H9 (cell line): ENCODE results near the gene IFNL3. TPM values are rescaled to one million over a fixed set of nuclear protein-coding genes. Genes with fewer than 3 reads are reported as not detected.
A peak's percentile ranks its signal among the peaks of the same experiment; 100 is the strongest.
"Not testable (repeated sequence)": the region's sequence is repeated elsewhere in the genome, so short reads cannot be mapped to it uniquely, and the experiment has no call there.

Source experiments
- DNase-seq: peaks from one replicate; pipeline ENCODE4 v3.0.0-alpha.2; 2017
- H2AFZ ChIP-seq: one replicate; pipeline ENCODE4 v1.6.1; 2013; ENCODE audit warnings: mild to moderate bottlenecking, low read length, control low read depth, moderate library complexity
- H2AK5ac ChIP-seq: 2 replicates; pipeline ENCODE4 v1.6.1; 2013; ENCODE audit warnings: low read length, control low read depth, mixed read lengths; ENCODE audit not compliant: insufficient read length
- H2BK120ac ChIP-seq: one replicate; pipeline ENCODE4 v1.6.1; 2013; ENCODE audit warnings: low read depth, mild to moderate bottlenecking, low read length, control low read depth, inconsistent platforms; ENCODE audit not compliant: poor library complexity, severe bottlenecking
- H2BK12ac ChIP-seq: 2 replicates; pipeline ENCODE4 v1.6.1; 2013; ENCODE audit warnings: low read length, control low read depth, mixed read lengths, low read depth; ENCODE audit not compliant: insufficient read length
- H2BK15ac ChIP-seq: 2 replicates; pipeline ENCODE4 v1.6.1; 2013; ENCODE audit warnings: low read depth, low read length, control low read depth
- H2BK20ac ChIP-seq: one replicate; pipeline ENCODE4 v1.6.1; 2013; ENCODE audit warnings: low read depth, mild to moderate bottlenecking, low read length, control low read depth, inconsistent platforms; ENCODE audit not compliant: poor library complexity, severe bottlenecking
- H2BK5ac ChIP-seq: 2 replicates; pipeline ENCODE4 v1.6.1; 2013; ENCODE audit warnings: low read length, control low read depth, mixed read lengths; ENCODE audit not compliant: insufficient read length
- H3K14ac ChIP-seq: 2 replicates; pipeline ENCODE4 v1.6.1; 2013; ENCODE audit warnings: low read length, control low read depth; ENCODE audit not compliant: insufficient read depth
- H3K18ac ChIP-seq: 2 replicates; pipeline ENCODE4 v1.6.1; 2013; ENCODE audit warnings: low read depth, mild to moderate bottlenecking, mixed read lengths, low read length, control low read depth; ENCODE audit not compliant: insufficient read length
- H3K23ac ChIP-seq: 2 replicates; pipeline ENCODE4 v1.6.1; 2013; ENCODE audit warnings: low read length, control low read depth, mixed read lengths, low read depth; ENCODE audit not compliant: insufficient read length
- H3K23me2 ChIP-seq: 2 replicates; pipeline ENCODE4 v1.6.1; 2013; ENCODE audit warnings: low read depth, mild to moderate bottlenecking, mixed read lengths, low read length, control low read depth; ENCODE audit not compliant: insufficient read length, poor library complexity, severe bottlenecking
- H3K27ac ChIP-seq: 2 replicates; pipeline ENCODE4 v1.5.1; 2013; ENCODE audit warnings: low read length, control low read depth, mixed read lengths, low read depth; ENCODE audit not compliant: insufficient read length
- H3K27me3 ChIP-seq: 2 replicates; pipeline ENCODE4 v1.6.1; 2013; ENCODE audit warnings: low read length, control low read depth, inconsistent platforms; ENCODE audit not compliant: insufficient read depth
- H3K4ac ChIP-seq: 2 replicates; pipeline ENCODE4 v1.6.1; 2013; ENCODE audit warnings: low read depth, mild to moderate bottlenecking, control low read depth, inconsistent platforms, low read length, moderate library complexity
- H3K4me1 ChIP-seq: 2 replicates; pipeline ENCODE4 v1.6.1; 2013; ENCODE audit warnings: low read length, control low read depth, inconsistent platforms; ENCODE audit not compliant: insufficient read depth
- H3K4me2 ChIP-seq: 2 replicates; pipeline ENCODE4 v1.6.1; 2013; ENCODE audit warnings: low read length, control low read depth, mixed read lengths; ENCODE audit not compliant: insufficient read length, insufficient read depth
- H3K56ac ChIP-seq: 2 replicates; pipeline ENCODE4 v1.6.1; 2013; ENCODE audit warnings: low read depth, mild to moderate bottlenecking, mixed read lengths, low read length, control low read depth; ENCODE audit not compliant: insufficient read length
- H3K79me1 ChIP-seq: 2 replicates; pipeline ENCODE4 v1.6.1; 2013; ENCODE audit warnings: low read depth, mild to moderate bottlenecking, moderate library complexity, low read length, control low read depth, inconsistent platforms; ENCODE audit not compliant: insufficient read depth, poor library complexity, severe bottlenecking
- H3K79me2 ChIP-seq: 2 replicates; pipeline ENCODE4 v1.6.1; 2013; ENCODE audit warnings: low read length, control low read depth, inconsistent platforms; ENCODE audit not compliant: insufficient read depth
- H3K9ac ChIP-seq: 2 replicates; pipeline ENCODE4 v1.6.1; 2013; ENCODE audit warnings: low read length, control low read depth, mixed read lengths; ENCODE audit not compliant: insufficient read length; ENCODE audit errors: extremely low read depth
- H3K9me3 ChIP-seq: one replicate; pipeline ENCODE4 v1.6.1; 2013; ENCODE audit warnings: low read depth, low read length, inconsistent platforms; ENCODE audit not compliant: control insufficient read depth
- H3T11ph ChIP-seq: one replicate; pipeline ENCODE4 v1.6.1; 2013; ENCODE audit warnings: mild to moderate bottlenecking, low read length, control low read depth, inconsistent platforms
- H4K20me1 ChIP-seq: one replicate; pipeline ENCODE4 v1.6.1; 2013; ENCODE audit not compliant: control insufficient read depth, insufficient read length, insufficient read depth
- H4K5ac ChIP-seq: 2 replicates; pipeline ENCODE4 v1.6.1; 2013; ENCODE audit warnings: low read depth, mild to moderate bottlenecking, mixed read lengths, low read length, control low read depth; ENCODE audit not compliant: insufficient read length
- H4K8ac ChIP-seq: replicated peaks from 2 replicates; pipeline ENCODE4 v1.6.1; 2013; ENCODE audit warnings: low read length, control low read depth, mixed read lengths, low read depth; ENCODE audit not compliant: insufficient read length
- H4K91ac ChIP-seq: 2 replicates; pipeline ENCODE4 v1.6.1; 2013; ENCODE audit warnings: low read depth, mild to moderate bottlenecking, moderate library complexity, mixed read lengths, low read length, control low read depth; ENCODE audit not compliant: insufficient read length
- H3K27ac Mint-ChIP-seq, 3 experiments: 2 replicates in 2 of 3; 3 replicates in 1 of 3; pipeline ENCODE4 v1.8.0; 2020 to 2021; ENCODE audit warnings: mixed read lengths in 3 of 3, mild to moderate bottlenecking in 1 of 3, moderate library complexity in 1 of 3
- H3K27me3 Mint-ChIP-seq: 2 replicates; pipeline ENCODE4 v1.8.0; 2021; ENCODE audit warnings: low read depth, mild to moderate bottlenecking, moderate library complexity, mixed read lengths
- H3K36me3 Mint-ChIP-seq, 3 experiments: 2 replicates in 2 of 3; 3 replicates in 1 of 3; pipeline ENCODE4 v1.8.0; 2020 to 2021; ENCODE audit warnings: low read depth in 3 of 3, mixed read lengths in 3 of 3; ENCODE audit not compliant: insufficient read depth in 1 of 3
- H3K4me1 Mint-ChIP-seq, 2 experiments: 2 replicates each; pipeline ENCODE4 v1.8.0; 2020; ENCODE audit warnings: mixed read lengths in 2 of 2
- H3K4me3 Mint-ChIP-seq, 2 experiments: 2 replicates in 1 of 2; 3 replicates in 1 of 2; pipeline ENCODE4 v1.8.0; 2020 to 2021; ENCODE audit warnings: mild to moderate bottlenecking in 2 of 2, mixed read lengths in 2 of 2, moderate library complexity in 1 of 2
- H3K9me3 Mint-ChIP-seq, 2 experiments: 2 replicates in 1 of 2; 3 replicates in 1 of 2; pipeline ENCODE4 v1.8.0; 2020; ENCODE audit warnings: mild to moderate bottlenecking in 2 of 2, mixed read lengths in 2 of 2, moderate library complexity in 1 of 2
- CTCF ChIP-seq: fragments of 200-600 bp; sonication (generic); conservative IDR thresholded peaks from 3 replicates; pipeline ENCODE4 v1.8.0; 2021; ENCODE audit warnings: antibody characterized with exemption, mild to moderate bottlenecking
- WGBS: extraction: QIAGEN DNeasy Blood & Tissue Kit; methylation state at CpG from one replicate; pipeline ENCODE4 v1.1.7; 2013; ENCODE audit warnings: missing lambda C conversion rate, low lambda C conversion rate, mixed read lengths; ENCODE audit not compliant: insufficient read length; ENCODE audit errors: extremely low coverage; 5-methylcytosine and 5-hydroxymethylcytosine counted together
- total RNA-seq: library from RNA; stranded (reverse); gene quantifications from 2 replicates; pipeline ENCODE4 v1.2.1, GENCODE V29; 2021

Gene IFNL3
- total RNA-seq, 1 experiment from 2014 or later: not detected

GRCh38 chr19:39268085-39268484 lies 23.3 kb upstream of the IFNL3 start, which contains the start of gene IFNL2:
Gene IFNL2 (plus strand): TSS chr19:39268396. CDS start chr19:39268569, 173 bp downstream.
- not testable (repeated sequence) for H3K27ac Mint-ChIP-seq, H3K9ac ChIP-seq, H4K91ac ChIP-seq, H3K18ac ChIP-seq, H3K79me2 ChIP-seq, H3K23ac ChIP-seq, H3K9me3 Mint-ChIP-seq, H3K4me2 ChIP-seq, H2BK5ac ChIP-seq, H2BK15ac ChIP-seq, H2BK20ac ChIP-seq, H3K14ac ChIP-seq, H4K5ac ChIP-seq, H4K8ac ChIP-seq, H3K4ac ChIP-seq, H3T11ph ChIP-seq, H3K9me3 ChIP-seq, H2AFZ ChIP-seq, H3K27ac ChIP-seq, DNase-seq, H2BK120ac ChIP-seq, H3K4me1 ChIP-seq, H2AK5ac ChIP-seq, H4K20me1 ChIP-seq, H3K23me2 ChIP-seq, H3K4me3 Mint-ChIP-seq, H3K56ac ChIP-seq, H3K36me3 Mint-ChIP-seq, H2BK12ac ChIP-seq, H3K79me1 ChIP-seq
- TF ChIP-seq CTCF: peak; percentile 21; the same call in 1 of the 3 replicates
- peaks cover 80% of the 10 kb centered on the region for H3K27me3 Mint-ChIP-seq
- H3K27me3 ChIP-seq: peaks cover 30% of the 10 kb centered on the region
- WGBS: no CpG with 5 or more reads among the region's 1 CpG
- peaks cover 4 to 10% of the 10 kb centered on the region in 2 experiments; a peak in 3 of 4 replicates for H3K4me1 Mint-ChIP-seq
